GM13977 (cell line): Measurements from ENCODE around the gene FAM3A.

Experiments used
- DNase-seq: peaks from one replicate; pipeline ENCODE4 v3.0.0; 2012; ENCODE audit warnings: low spot score
- in situ Hi-C: fragments of 300-500 bp; cut with MboI; formaldehyde crosslinking; loops from one replicate; pipeline ENCODE4 v1.12.0; 2022; ENCODE audit warnings: low sequenced_read_pairs, low pct_unique_long_range_greater_than_20kb, mixed read lengths, inconsistent platforms; ENCODE audit not compliant: unreplicated experiment
- TF ChIP-seq, protein P1 (sequence below): IDR thresholded peaks from 2 replicates; pipeline ENCODE4 v1.5.1; 2012; ENCODE audit warnings: mild to moderate bottlenecking, control low read depth; ENCODE audit not compliant: insufficient read depth; ENCODE audit errors: extremely low read depth, missing control alignments

Gene FAM3A

DNA sequence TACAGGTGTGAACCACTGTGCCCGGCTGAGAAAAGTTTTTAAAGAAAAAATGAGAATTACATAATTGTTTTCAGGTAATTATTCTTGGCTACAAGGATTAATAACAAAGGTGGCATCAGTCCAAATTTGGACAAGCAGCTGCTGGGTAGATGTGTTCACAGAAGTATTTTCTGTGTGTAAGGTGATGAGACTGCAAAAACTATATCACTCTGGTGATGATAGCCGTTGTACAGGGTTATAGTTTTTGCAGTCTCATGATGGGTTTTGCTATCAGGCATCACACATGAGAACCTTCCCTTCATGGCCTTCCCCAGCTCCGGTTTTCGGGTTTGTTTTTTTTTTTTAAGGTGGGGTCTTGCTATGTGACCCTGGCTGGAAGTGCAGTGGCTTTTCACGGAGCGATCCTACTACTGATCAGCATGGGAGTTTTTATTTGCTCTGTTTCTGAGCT, 20.5 kb downstream of the FAM3A start:
- DNase-seq: no peak
- TF ChIP-seq, protein P1, sequence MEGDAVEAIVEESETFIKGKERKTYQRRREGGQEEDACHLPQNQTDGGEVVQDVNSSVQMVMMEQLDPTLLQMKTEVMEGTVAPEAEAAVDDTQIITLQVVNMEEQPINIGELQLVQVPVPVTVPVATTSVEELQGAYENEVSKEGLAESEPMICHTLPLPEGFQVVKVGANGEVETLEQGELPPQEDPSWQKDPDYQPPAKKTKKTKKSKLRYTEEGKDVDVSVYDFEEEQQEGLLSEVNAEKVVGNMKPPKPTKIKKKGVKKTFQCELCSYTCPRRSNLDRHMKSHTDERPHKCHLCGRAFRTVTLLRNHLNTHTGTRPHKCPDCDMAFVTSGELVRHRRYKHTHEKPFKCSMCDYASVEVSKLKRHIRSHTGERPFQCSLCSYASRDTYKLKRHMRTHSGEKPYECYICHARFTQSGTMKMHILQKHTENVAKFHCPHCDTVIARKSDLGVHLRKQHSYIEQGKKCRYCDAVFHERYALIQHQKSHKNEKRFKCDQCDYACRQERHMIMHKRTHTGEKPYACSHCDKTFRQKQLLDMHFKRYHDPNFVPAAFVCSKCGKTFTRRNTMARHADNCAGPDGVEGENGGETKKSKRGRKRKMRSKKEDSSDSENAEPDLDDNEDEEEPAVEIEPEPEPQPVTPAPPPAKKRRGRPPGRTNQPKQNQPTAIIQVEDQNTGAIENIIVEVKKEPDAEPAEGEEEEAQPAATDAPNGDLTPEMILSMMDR: no peak
- in situ Hi-C loops: no loop called here

DNA sequence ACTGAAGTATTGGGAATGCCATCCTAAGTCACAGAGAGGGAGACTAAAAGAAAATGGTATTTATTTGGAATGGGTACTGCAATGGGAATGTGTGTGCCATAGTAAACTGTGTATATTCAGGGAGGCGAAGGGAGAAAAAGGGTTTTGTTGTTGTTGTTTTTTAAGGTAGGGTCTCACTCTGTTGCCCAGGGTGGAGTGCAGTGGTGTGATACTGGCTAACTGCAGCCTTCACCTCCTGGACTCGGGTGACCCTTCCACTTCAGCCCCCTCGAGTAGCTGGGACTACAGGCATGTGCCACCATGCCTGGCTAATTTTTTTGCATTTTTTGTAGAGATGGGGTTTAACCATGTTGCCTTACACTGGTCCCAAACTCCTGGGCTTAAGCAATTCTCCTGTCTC, 21.3 kb downstream of the FAM3A start:
- TF ChIP-seq, protein P1: no peak
- DNase-seq: no peak
- in situ Hi-C loops: no loop called here

- DNase-seq: peak; percentile 95
- in situ Hi-C loops: no loop called here
- TF ChIP-seq, protein P1: no peak
These were observed 25.5 kb downstream of the FAM3A start, which contains the start of gene SLC10A3 for GRCh38 chrX:154490414-154491083. Gene SLC10A3, minus strand, starts transcription at chrX:154490629. Its CDS starts 1,689 bp downstream, at chrX:154488940.

GRCh38 chrX:154490021-154490413, 26.0 kb downstream of the FAM3A start:
- TF ChIP-seq, protein P1: no peak
- no peak for DNase-seq
- in situ Hi-C loops: no loop called here

GRCh38 chrX:154489182-154489581, 26.9 kb downstream of the FAM3A start:
- DNase-seq: no peak
- TF ChIP-seq, protein P1: no peak
- in situ Hi-C loops: no loop called here

DNA sequence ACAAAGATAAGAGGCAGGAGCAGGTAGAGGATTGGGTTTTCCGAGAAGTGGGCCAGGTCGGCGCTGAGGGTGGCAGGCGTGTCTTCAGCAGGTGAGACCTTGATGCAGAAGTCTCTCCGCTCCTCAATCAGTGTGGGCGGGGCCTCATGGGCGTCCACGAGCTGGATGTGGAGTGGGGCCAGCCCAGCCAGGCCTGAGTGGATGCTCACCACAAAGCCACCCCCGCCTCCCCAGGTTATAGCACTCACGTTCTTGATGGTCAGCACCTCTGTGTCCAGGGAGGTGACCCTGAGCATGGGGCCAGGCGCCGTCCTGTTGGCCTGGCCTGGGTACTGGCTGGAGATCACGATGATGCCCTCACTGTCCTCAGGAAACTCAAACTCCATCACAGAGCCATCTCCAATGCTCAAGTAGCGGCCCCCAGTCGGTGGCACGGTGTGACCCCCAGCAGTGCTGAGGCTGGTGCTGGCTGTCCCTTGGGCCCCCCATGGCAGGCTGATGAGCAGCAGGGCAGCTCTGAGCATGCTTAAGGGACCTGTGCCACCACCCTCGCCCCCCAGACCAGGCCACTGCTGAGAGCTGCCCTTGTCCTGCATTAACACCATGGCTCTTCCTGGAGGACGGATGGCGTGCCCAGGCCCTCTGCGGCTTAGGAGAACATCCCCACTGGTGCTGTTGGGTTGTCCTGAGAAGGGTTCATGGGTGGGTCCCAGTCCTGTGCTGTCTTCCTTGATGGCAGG, 27.5 kb downstream of the FAM3A start:
- TF ChIP-seq, protein P1: no peak
- in situ Hi-C loops: no loop called here
- DNase-seq: no peak
